ENCODE data around the gene MAFG.

The MAFG gene

DNA sequence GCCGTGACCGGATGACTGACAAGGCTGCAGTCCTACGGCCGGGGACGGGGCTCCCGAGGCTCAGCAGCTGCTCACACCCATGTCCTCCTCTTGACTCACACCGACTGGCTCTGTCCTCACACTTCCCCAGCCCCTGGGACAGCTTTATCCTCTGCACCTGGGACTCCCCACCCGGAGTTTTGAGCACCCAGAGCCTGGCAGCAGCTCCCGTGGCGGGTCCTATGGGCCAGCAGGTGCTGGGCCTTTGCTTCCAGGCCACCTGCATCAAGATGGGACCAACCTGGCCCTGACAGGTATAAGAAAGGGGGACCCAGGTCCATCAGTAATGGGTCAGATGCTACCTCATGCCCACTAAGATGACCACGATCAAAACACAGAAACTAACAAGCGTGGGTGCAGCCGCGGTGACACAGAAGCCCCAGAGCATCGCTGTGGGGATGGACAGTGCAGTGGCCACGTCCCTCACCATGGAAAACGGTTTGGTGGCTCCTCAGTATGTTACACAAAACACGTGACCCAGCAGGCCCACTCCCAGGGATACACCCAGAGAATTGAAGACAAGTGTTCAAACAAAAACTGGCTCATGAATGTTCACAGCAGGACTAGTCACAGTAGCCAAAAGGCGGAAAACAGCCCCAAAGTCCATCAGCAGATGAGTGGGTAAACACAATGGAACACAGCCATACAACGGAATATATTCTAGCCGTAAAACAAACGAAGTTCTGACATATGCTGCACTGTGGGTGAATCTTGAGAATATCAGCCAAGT lies 36.7 kb upstream of the MAFG start:
- no peak overlapping the region for H3K4me3 ChIP-seq (ENCODE audit: low read depth, low read length)
- no peak overlapping the region for H3K27ac ChIP-seq (ENCODE audit: low read depth, low read length)
- no peak overlapping the region for H3K9ac ChIP-seq (ENCODE audit: low read depth, low read length)
- peaks cover 78% of the 10 kb centered on the region for H3K27me3 ChIP-seq (ENCODE audit: control insufficient read depth, insufficient read depth, low read length)
- no peaks in the 10 kb centered on the region for H3K36me3 ChIP-seq (ENCODE audit: control insufficient read depth, insufficient read depth, low read length)
- H3K9me3 ChIP-seq (ENCODE audit: control insufficient read depth, insufficient read depth, low read length): no peaks in the 10 kb centered on the region
- peaks cover 14% of the 10 kb centered on the region for H3K4me1 ChIP-seq (ENCODE audit: control insufficient read depth, insufficient read depth, low read length)

DNA sequence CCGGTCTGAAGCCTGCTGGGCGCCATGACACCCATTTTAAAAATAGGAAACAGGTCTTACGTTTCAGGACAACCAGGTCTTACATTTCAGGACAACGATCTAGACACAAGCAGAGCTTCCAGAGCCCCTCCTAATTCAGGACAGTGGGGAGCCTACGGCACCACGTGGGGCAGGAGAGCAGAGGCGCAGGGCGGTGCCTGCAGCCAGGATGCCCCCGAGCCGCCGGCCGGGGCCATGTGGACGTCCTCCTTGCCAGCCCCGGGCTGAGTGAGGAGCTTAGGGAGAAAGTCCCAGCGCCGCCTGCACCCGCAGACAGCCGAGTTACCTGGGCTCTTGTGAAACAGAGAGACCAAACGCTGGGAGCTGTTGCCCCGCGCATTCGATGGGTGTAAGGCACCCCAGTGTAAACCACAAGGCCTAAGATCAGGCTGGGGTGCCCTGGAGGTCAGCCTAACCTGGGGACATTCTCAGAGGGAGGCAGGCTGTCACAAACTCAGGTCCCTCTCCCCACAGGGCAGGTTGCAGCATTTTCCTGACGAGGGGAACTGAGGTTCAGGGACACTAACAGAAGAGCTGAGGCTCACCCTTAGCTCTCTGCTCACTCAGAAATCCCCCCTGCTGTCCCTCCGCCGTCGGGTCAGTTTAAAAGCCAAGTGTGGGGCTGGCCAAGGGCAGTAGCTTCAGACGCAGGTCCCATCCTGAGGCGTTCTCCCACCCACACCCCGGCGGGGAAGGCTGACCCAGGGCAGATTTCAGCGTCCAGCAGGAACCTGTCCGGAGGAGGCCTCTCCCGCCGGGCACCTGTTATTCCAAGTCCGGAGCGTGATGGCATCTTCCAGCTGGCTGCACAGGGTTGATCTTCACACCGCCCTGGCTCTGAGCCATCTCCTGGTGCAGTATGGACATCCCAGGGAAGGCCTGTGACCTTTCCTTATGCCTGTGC lies 35.2 kb upstream of the MAFG start:
- peaks cover 14% of the 10 kb centered on the region for H3K4me1 ChIP-seq (ENCODE audit: control insufficient read depth, insufficient read depth, low read length)
- H3K4me3 ChIP-seq (ENCODE audit: low read depth, low read length): no peak overlapping the region

DNA sequence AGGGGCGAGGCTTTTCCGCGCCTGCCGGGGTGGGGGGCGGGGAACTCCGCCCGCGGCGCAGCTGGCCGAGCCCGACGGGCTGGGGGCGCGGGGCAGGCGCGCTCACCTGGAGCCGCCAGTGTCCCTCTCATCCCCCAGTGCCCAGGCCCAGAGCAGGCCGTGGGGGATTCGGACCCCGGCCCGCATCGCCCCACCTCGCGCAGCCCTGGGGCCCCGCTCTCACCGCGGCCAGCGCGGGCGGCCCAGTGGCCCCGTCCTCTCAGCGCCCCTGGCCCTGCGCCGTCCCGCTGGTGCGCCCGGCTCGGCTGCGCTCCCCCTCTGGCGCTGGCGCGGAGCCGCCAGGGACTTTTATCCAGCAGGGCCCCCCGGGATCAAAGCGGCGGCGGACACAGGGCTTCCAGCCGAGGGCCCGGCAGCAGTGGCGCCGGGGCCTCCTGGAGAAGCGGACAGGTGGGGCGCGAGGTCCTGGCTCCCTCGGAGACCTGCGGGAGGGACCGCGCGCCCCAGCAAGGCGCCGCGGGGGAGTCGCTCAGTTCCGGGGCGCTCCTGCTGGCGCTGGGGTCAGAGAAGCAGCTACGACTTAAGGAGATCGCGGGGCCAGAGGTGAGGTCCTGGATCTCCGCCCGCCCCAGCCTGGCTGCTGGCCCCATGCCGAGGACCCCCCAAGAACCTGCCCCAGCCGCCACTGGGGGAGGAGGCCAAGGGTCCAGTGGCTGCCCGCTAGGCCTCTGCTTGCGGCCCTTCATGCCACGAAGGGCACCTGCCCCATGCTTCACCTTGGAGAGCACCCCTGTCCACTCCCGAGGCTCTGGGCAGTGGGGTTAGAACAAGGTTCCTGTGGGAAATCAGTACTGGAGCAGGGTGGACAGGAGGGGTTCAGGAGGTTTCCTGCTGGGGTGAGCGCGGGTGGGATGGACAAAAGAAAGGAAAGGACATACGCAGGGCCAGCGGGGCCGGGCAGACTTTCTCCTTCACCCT lies 34.3 kb upstream of the MAFG start:
- H3K4me3 ChIP-seq (ENCODE audit: low read depth, low read length): peak overlapping the region; percentile 41; the same call in 1 of the 2 replicates
- peaks cover 88% of the 10 kb centered on the region for H3K27me3 ChIP-seq (ENCODE audit: control insufficient read depth, insufficient read depth, low read length)
- H3K27ac ChIP-seq (ENCODE audit: low read depth, low read length): no peak overlapping the region
- H3K9ac ChIP-seq (ENCODE audit: low read depth, low read length): no peak overlapping the region
- H3K4me1 ChIP-seq (ENCODE audit: control insufficient read depth, insufficient read depth, low read length): peaks cover 4% of the 10 kb centered on the region
- H3K36me3 ChIP-seq (ENCODE audit: control insufficient read depth, insufficient read depth, low read length): no peaks in the 10 kb centered on the region
- no peaks in the 10 kb centered on the region for H3K9me3 ChIP-seq (ENCODE audit: control insufficient read depth, insufficient read depth, low read length)

More for the DNA sequence above, 35.2 kb upstream of the MAFG start:
- Histone ChIP-seq H3K9ac (ENCODE audit: low read depth, low read length) (no peak overlapping the region), H3K27ac (ENCODE audit: low read depth, low read length) (no peak overlapping the region), H3K36me3 (ENCODE audit: control insufficient read depth, insufficient read depth, low read length) (no peaks in the 10 kb centered on the region), H3K9me3 (ENCODE audit: control insufficient read depth, insufficient read depth, low read length) (no peaks in the 10 kb centered on the region), H3K27me3 (ENCODE audit: control insufficient read depth, insufficient read depth, low read length) (peaks cover 88% of the 10 kb centered on the region)

DNA sequence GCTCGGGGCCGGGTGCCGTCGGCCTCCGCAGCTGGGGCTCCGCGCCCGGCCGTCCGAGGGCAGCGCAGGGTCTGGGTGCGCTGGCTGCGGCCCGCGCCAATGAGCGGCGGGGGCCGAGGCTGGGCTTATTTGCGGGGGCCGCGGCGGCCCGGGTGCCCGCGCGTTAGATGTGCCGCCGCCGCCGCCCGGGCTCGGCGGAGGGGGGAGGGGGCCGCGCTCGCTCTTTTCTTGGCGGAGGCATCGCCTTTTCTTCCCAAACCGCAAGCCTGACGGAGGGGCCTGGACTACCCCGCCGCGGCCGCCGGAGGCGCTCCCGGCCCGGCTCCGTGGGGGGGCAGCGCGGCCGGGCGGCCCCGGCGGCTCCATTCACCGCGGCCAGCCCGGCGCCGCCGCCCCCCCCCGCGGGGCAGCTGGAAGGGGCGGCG lies 33.6 kb upstream of the MAFG start, which contains the start of gene NOTUM:
Gene NOTUM (minus strand): TSS at position 101 of the 425 bp plus-strand sequence. CDS start 278 bp downstream, outside the sequence.
- no peaks in the 10 kb centered on the region for H3K4me1 ChIP-seq (ENCODE audit: control insufficient read depth, insufficient read depth, low read length)
- peak within 1 kb of the TSS; percentile 41; the same call in 1 of the 2 replicates for H3K4me3 ChIP-seq (ENCODE audit: low read depth, low read length)
- H3K27me3 ChIP-seq (ENCODE audit: control insufficient read depth, insufficient read depth, low read length): peaks cover 87% of the 10 kb centered on the region
- no peaks in the 10 kb centered on the region for H3K9me3 ChIP-seq (ENCODE audit: control insufficient read depth, insufficient read depth, low read length)
- H3K9ac ChIP-seq (ENCODE audit: low read depth, low read length): no peak within 1 kb of the TSS
- H3K27ac ChIP-seq (ENCODE audit: low read depth, low read length): no peak within 1 kb of the TSS
- no peaks in the 10 kb centered on the region for H3K36me3 ChIP-seq (ENCODE audit: control insufficient read depth, insufficient read depth, low read length)

DNA sequence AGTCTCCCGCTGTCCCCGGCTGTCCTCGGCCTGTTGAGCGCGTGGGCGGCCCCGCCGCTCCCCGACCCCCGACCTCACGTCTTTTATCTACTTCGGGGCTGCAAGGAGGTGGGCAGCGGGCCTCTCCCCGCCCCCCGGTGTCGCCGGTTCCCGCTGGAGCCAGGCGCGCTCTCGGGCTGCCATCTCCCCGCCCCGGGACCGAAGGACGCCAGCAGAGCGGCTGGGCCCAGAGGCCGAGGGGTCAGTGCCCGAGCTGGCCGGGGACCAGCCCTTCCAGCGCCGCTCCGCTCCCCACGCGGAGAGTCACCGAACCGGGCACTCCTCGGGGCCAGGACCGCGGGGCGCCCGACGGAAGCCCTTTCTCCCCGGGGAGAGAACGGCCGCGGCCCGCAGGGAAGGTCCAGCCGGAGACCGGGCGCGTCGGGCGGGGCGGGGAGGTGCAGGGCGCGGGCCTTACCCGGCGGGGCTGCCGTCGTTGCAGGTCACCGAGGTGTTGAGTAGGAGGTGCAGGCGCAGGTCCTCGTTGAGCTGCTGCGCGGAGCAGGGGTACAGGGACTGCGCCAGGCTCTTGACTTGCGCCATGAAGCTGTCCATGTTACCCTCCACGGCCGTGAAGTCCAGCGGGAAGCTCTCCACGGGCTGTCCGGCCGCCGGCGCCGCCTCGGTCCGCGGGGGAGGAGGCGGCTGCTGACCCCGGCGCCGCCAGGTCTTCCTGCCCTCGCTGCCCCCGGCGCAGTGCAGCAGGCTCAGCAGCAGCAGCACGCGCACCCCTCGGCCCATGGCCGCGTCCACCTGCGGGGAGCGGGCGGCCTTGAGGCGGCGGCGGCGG lies 32.8 kb upstream of the MAFG start:
- Histone ChIP-seq H3K27me3 (ENCODE audit: control insufficient read depth, insufficient read depth, low read length) (peaks cover 81% of the 10 kb centered on the region), H3K4me3 (ENCODE audit: low read depth, low read length) (peak overlapping the region; percentile 32; the same call in 1 of the 2 replicates), H3K9ac (ENCODE audit: low read depth, low read length) (no peak overlapping the region), H3K9me3 (ENCODE audit: control insufficient read depth, insufficient read depth, low read length) (no peaks in the 10 kb centered on the region), H3K36me3 (ENCODE audit: control insufficient read depth, insufficient read depth, low read length) (no peaks in the 10 kb centered on the region), H3K4me1 (ENCODE audit: control insufficient read depth, insufficient read depth, low read length) (no peaks in the 10 kb centered on the region), H3K27ac (ENCODE audit: low read depth, low read length) (no peak overlapping the region)

DNA sequence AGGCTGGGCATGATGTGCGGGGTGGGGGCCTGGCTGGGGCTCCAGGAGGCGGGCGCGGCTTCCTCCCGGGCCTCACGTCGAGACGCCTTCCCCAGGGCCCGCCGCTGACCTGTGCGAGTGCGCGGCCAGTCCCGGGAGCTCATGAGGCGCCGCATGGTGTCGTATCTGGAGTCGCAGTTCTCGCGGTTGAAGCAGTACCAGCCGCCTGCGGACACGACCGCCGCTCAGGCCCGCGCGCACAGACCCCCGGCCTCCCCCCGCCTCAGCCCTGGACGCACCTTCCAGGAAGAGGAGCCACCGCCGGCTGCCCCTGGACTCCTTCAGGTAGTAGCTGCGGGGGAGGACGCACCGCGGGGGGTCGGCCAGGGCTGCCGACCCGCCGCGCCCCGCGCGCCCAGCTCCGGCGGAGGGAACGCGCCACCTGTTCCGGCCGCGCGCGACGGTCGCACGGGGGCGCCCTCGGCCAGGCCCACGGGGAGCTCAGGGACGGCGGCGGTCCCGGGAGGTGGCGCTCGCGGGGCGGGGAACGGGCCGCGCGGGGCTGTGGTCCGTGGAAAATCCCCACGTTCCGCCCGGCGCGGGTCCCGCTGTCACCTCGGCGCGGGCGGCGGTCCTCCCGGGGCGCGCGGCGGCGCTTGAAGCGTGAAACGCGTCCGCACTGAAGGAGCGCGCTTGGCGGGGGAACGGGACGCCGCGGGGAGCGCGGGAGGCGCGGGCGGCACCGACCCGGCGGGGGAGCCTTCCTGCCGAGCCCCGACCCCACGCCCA lies 32.0 kb upstream of the MAFG start:
- Histone ChIP-seq H3K4me3 (ENCODE audit: low read depth, low read length) (peak overlapping the region; percentile 32; the same call in 1 of the 2 replicates), H3K27me3 (ENCODE audit: control insufficient read depth, insufficient read depth, low read length) (peaks cover 81% of the 10 kb centered on the region), H3K4me1 (ENCODE audit: control insufficient read depth, insufficient read depth, low read length) (no peaks in the 10 kb centered on the region), H3K27ac (ENCODE audit: low read depth, low read length) (no peak overlapping the region), H3K9ac (ENCODE audit: low read depth, low read length) (no peak overlapping the region), H3K9me3 (ENCODE audit: control insufficient read depth, insufficient read depth, low read length) (no peaks in the 10 kb centered on the region), H3K36me3 (ENCODE audit: control insufficient read depth, insufficient read depth, low read length) (no peaks in the 10 kb centered on the region)

DNA sequence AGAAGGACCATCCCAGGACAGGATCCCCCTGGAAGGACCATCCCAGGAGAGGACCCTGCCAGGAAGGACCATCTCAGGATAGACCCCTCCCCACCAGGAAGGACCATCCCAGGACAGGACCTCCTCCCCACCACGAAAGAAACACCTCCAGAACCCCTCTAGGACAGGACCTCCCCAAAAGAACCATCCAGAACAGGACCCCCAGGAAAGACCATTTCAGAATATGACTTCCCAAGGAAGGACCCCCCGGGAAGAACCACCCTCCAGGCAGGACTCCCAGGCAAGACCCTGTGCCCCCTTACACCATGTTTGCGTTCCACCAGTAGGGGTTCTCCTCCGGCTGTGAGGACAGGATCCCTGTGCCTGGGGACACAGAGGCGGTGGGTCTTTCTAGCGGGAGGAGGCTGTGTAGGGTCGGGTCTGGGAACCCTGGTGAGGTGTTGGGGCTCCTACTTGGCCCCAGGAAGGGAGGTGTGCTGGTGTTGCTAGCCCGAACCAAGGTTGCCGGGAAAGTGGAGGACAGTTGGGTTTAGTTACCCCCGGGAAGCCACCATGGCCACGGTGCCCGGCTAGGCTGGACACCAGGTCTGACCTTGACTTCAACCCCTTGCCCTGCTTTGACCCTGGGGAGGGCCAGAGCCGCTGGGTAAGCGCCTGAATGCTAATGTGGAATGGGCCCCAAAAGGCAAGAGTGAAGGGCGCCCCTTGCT lies 31.3 kb upstream of the MAFG start:
- Histone ChIP-seq H3K4me1 (ENCODE audit: control insufficient read depth, insufficient read depth, low read length) (no peaks in the 10 kb centered on the region), H3K36me3 (ENCODE audit: control insufficient read depth, insufficient read depth, low read length) (no peaks in the 10 kb centered on the region), H3K9me3 (ENCODE audit: control insufficient read depth, insufficient read depth, low read length) (no peaks in the 10 kb centered on the region), H3K9ac (ENCODE audit: low read depth, low read length) (no peak overlapping the region), H3K27me3 (ENCODE audit: control insufficient read depth, insufficient read depth, low read length) (peaks cover 75% of the 10 kb centered on the region), H3K27ac (ENCODE audit: low read depth, low read length) (no peak overlapping the region), H3K4me3 (ENCODE audit: low read depth, low read length) (no peak overlapping the region; the same call in 1 of the 2 replicates)

DNA sequence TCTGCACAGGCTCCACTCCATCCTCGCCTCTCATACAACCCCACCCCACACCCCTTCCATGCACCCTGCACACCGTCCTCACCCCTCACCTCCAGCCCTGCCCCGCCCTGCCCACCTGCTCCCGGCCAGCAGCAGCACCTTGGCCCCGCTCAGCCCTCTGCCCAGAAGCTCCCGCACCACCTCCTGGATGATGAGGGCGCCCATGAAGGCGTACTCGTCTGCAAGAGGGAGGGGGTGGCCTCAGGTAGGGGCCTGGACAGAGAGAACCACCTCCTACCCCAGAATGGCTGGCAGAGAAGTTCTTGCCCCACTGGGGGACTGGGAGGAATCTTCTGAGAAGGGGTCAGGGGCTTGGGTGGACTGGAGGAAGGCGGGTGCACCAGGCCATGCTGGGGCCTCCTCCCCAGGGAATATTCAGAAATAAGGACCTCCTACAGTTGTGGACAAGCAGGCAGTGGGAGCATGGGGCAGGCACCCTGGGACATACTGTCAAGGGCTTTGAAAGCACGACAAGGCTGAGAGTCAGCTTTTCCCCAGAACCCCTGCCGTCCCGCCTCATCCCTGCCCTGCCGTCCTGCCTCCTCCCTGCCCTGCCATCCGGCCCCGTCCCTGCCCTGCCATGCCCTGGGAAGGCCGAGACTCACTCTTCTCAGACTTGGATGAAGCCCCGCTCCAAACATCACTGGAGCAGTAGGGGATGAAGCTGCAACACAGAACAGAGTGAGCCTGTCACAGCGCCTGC lies 30.3 kb upstream of the MAFG start:
- Histone ChIP-seq H3K4me3 (ENCODE audit: low read depth, low read length) (no peak overlapping the region), H3K36me3 (ENCODE audit: control insufficient read depth, insufficient read depth, low read length) (no peaks in the 10 kb centered on the region), H3K9ac (ENCODE audit: low read depth, low read length) (no peak overlapping the region), H3K27ac (ENCODE audit: low read depth, low read length) (no peak overlapping the region), H3K9me3 (ENCODE audit: control insufficient read depth, insufficient read depth, low read length) (no peaks in the 10 kb centered on the region), H3K4me1 (ENCODE audit: control insufficient read depth, insufficient read depth, low read length) (no peaks in the 10 kb centered on the region), H3K27me3 (ENCODE audit: control insufficient read depth, insufficient read depth, low read length) (peaks cover 66% of the 10 kb centered on the region)
